CD4-positive, CD25-positive, alpha-beta regulatory T cell (primary cell): ENCODE results near the gene MBD5. TPM values are rescaled to one million over a fixed set of nuclear protein-coding genes. Genes with fewer than 3 reads are reported as not detected.
A peak's percentile ranks its signal among the peaks of the same experiment; 100 is the strongest.

Experiments used
- ATAC-seq, 2 donors: fragments of 150-1000 bp; cut with Tn5 transposase; one replicate each; pipeline ENCODE4 v1.10.0; 2021; ENCODE audit warnings: low read depth in 2 of 2, moderate number of reproducible peaks in 2 of 2, moderate library complexity in 1 of 2
- DNase-seq, 3 donors: peaks; one replicate each; pipeline versions ENCODE4 v3.0.0 to v3.0.0-alpha.2; 2012 to 2022; ENCODE audit warnings: mixed read lengths in 1 of 3
- H3K27ac ChIP-seq: one replicate; pipeline ENCODE4 v1.7.0; 2013; ENCODE audit warnings: mild to moderate bottlenecking, low read length; ENCODE audit not compliant: insufficient read depth, poor library complexity, severe bottlenecking
- H3K27me3 ChIP-seq: one replicate; pipeline ENCODE4 v1.7.0; 2013; ENCODE audit warnings: low read length; ENCODE audit not compliant: control insufficient read depth, insufficient read depth
- H3K36me3 ChIP-seq: one replicate; pipeline ENCODE4 v1.7.0; 2013; ENCODE audit warnings: mild to moderate bottlenecking, low read length, moderate library complexity; ENCODE audit not compliant: control insufficient read depth, insufficient read depth
- H3K4me1 ChIP-seq: 2 replicates; pipeline ENCODE4 v1.7.0; 2013; ENCODE audit warnings: mild to moderate bottlenecking, low read length; ENCODE audit not compliant: insufficient read depth, control insufficient read depth, poor library complexity, severe bottlenecking
- H3K4me3 ChIP-seq: one replicate; pipeline ENCODE4 v1.7.0; 2013; ENCODE audit warnings: low read depth, mild to moderate bottlenecking, low read length, moderate library complexity
- H3K9me3 ChIP-seq, 2 experiments: 1 replicate in 1 of 2; 2 replicates in 1 of 2; pipeline ENCODE4 v1.7.0; 2013; ENCODE audit warnings: low read length in 2 of 2, mild to moderate bottlenecking in 1 of 2, moderate library complexity in 1 of 2; ENCODE audit not compliant: control insufficient read depth in 2 of 2
- H3K27ac Mint-ChIP-seq, 3 donors: one replicate each; pipeline ENCODE4 v1.8.0; 2020 to 2022; ENCODE audit warnings: mild to moderate bottlenecking in 3 of 3, mixed read lengths in 3 of 3, moderate library complexity in 2 of 3
- H3K27me3 Mint-ChIP-seq: one replicate; pipeline ENCODE4 v1.8.0; 2022; ENCODE audit warnings: mild to moderate bottlenecking, mixed read lengths
- H3K36me3 Mint-ChIP-seq: one replicate; pipeline ENCODE4 v1.8.0; 2020; ENCODE audit warnings: mixed read lengths
- H3K4me1 Mint-ChIP-seq, 4 donors: one replicate each; pipeline ENCODE4 v1.8.0; 2020 to 2022; ENCODE audit warnings: mixed read lengths in 4 of 4, mild to moderate bottlenecking in 1 of 4
- H3K4me3 Mint-ChIP-seq, 4 donors: one replicate each; pipeline ENCODE4 v1.8.0; 2020 to 2022; ENCODE audit warnings: mild to moderate bottlenecking in 4 of 4, mixed read lengths in 4 of 4, moderate library complexity in 3 of 4
- H3K9me3 Mint-ChIP-seq, 7 donors: one replicate each; pipeline ENCODE4 v1.8.0; 2020 to 2022; ENCODE audit warnings: mixed read lengths in 7 of 7, mild to moderate bottlenecking in 3 of 7, moderate library complexity in 2 of 7
- polyA plus RNA-seq, 4 donors: library from polyadenylated mRNA; unstranded; fragments of 300-500 nt; fragmentation: Illumina TruSeq; gene quantifications; one replicate each; pipeline ENCODE4 v1.2.3, GENCODE V29; 2021
- total RNA-seq: library from RNA; stranded (reverse); gene quantifications from one replicate; pipeline ENCODE4 v1.2.3, GENCODE V29; 2022

Gene MBD5
- total and polyA plus RNA-seq, 5 donors from 2014 or later: 11.7 to 62.6 (median 13.1) TPM

GRCh38 chr2:148252646-148253045 lies 231.8 kb downstream of the MBD5 start:
- H3K36me3 Mint-ChIP-seq: peaks cover 48% of the 10 kb centered on the region
- no peak overlapping the region for H3K4me3 Mint-ChIP-seq
- DNase-seq (no peak), ATAC-seq (no peak)
- peaks cover 3% of the 10 kb centered on the region for H3K36me3 ChIP-seq
- H3K4me3 ChIP-seq: no peak overlapping the region
- no peaks in the 10 kb centered on the region for H3K27me3 Mint-ChIP-seq
- peaks cover 0 to 28% (median 11%) of the 10 kb centered on the region in 7 donors for H3K9me3 Mint-ChIP-seq
- no peak overlapping the region for H3K27ac Mint-ChIP-seq
- peaks cover 0 to 2% (median 0%) of the 10 kb centered on the region in 4 donors for H3K4me1 Mint-ChIP-seq
- peaks cover 13 to 25% of the 10 kb centered on the region in 2 experiments for H3K9me3 ChIP-seq
- H3K27ac ChIP-seq: no peak overlapping the region
- H3K4me1 ChIP-seq: no peaks in the 10 kb centered on the region
- H3K27me3 ChIP-seq: no peaks in the 10 kb centered on the region

GRCh38 chr2:148253685-148254084 lies 232.8 kb downstream of the MBD5 start:
- H3K27ac ChIP-seq: no peak overlapping the region
- peaks cover 13 to 33% of the 10 kb centered on the region in 2 experiments for H3K9me3 ChIP-seq
- Mint-ChIP-seq H3K4me1 (peaks cover 0 to 2% (median 0%) of the 10 kb centered on the region in 4 donors), H3K4me3 (peak overlapping the region in 1 of 4 donors; percentile 16), H3K27ac (no peak overlapping the region), H3K36me3 (peaks cover 58% of the 10 kb centered on the region), H3K27me3 (no peaks in the 10 kb centered on the region), H3K9me3 (peaks cover 0 to 37% (median 13%) of the 10 kb centered on the region in 7 donors)
- DNase-seq (peak in 2 of 3 donors; percentile 4 to 29), ATAC-seq (no peak)
- H3K27me3 ChIP-seq: no peaks in the 10 kb centered on the region
- H3K4me1 ChIP-seq: no peaks in the 10 kb centered on the region
- H3K4me3 ChIP-seq: no peak overlapping the region
- H3K36me3 ChIP-seq: peaks cover 3% of the 10 kb centered on the region

DNA sequence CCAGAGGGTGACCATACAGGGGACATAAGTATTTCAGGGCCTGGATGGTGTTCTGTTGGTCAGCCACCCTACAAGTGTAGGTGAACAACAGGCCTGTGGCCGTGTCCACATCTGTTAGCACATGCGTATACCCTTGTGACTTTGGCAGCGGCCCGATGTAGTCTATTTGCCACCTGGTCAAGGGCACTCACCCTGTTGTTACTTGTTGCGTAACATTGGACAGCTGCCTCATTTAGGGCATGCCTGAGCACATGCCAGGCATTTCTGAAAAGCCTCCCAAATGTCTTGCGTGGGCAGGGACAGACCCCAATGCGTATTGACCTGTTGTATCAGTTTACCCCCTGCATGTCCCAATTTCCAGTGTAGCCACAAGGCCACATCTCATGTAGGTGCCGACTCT lies 235.0 kb downstream of the MBD5 start:
- H3K36me3 Mint-ChIP-seq: peaks cover 59% of the 10 kb centered on the region
- ATAC-seq (no peak), DNase-seq (no peak)
- H3K27me3 Mint-ChIP-seq: no peaks in the 10 kb centered on the region
- Histone ChIP-seq H3K4me3 (no peak overlapping the region), H3K27me3 (no peaks in the 10 kb centered on the region), H3K9me3 (peaks cover 18 to 42% of the 10 kb centered on the region in 2 experiments), H3K36me3 (peaks cover 3% of the 10 kb centered on the region), H3K4me1 (no peaks in the 10 kb centered on the region), H3K27ac (no peak overlapping the region)
- peaks cover 0 to 48% (median 15%) of the 10 kb centered on the region in 7 donors for H3K9me3 Mint-ChIP-seq
- no peak overlapping the region for H3K27ac Mint-ChIP-seq
- H3K4me1 Mint-ChIP-seq: no peaks in the 10 kb centered on the region
- no peak overlapping the region for H3K4me3 Mint-ChIP-seq

GRCh38 chr2:148257276-148257675 lies 236.4 kb downstream of the MBD5 start:
- no peak overlapping the region for H3K27ac Mint-ChIP-seq
- no peak overlapping the region for H3K4me3 ChIP-seq
- H3K4me1 ChIP-seq: no peaks in the 10 kb centered on the region
- ATAC-seq (no peak), DNase-seq (no peak)
- H3K9me3 Mint-ChIP-seq: peaks cover 0 to 41% (median 13%) of the 10 kb centered on the region in 7 donors
- no peak overlapping the region for H3K27ac ChIP-seq
- peaks cover 53% of the 10 kb centered on the region for H3K36me3 Mint-ChIP-seq
- H3K27me3 ChIP-seq: no peaks in the 10 kb centered on the region
- no peak overlapping the region for H3K4me3 Mint-ChIP-seq
- peaks cover 18 to 36% of the 10 kb centered on the region in 2 experiments for H3K9me3 ChIP-seq
- H3K4me1 Mint-ChIP-seq: no peaks in the 10 kb centered on the region
- no peaks in the 10 kb centered on the region for H3K27me3 Mint-ChIP-seq
- H3K36me3 ChIP-seq: peaks cover 3% of the 10 kb centered on the region

DNA sequence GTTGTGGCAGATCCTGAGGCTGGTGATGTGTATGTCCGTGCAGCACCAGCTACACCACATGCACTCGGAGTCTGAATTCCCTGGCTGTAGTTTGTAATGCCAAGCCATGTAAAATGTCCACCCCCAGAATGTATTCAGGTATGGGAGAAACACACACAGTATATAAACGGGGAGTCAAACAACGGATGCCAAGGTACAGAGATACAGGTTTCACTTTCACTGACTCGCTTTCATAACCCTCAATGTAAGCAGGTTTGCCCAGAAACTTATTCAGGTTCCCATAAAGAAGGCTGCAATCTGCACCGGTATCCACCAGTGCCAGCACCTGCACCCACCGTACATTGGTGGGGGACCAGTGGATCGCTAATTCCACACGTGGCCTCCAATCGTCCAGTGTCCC lies 237.2 kb downstream of the MBD5 start:
- Mint-ChIP-seq H3K4me3 (no peak overlapping the region), H3K36me3 (peaks cover 51% of the 10 kb centered on the region), H3K9me3 (peaks cover 0 to 36% (median 13%) of the 10 kb centered on the region in 7 donors), H3K27me3 (no peaks in the 10 kb centered on the region), H3K4me1 (no peaks in the 10 kb centered on the region), H3K27ac (no peak overlapping the region)
- no peak overlapping the region for H3K4me3 ChIP-seq
- ATAC-seq (no peak), DNase-seq (no peak)
- H3K27me3 ChIP-seq: no peaks in the 10 kb centered on the region
- H3K9me3 ChIP-seq: peaks cover 16 to 28% of the 10 kb centered on the region in 2 experiments
- no peaks in the 10 kb centered on the region for H3K4me1 ChIP-seq
- peaks cover 3% of the 10 kb centered on the region for H3K36me3 ChIP-seq
- no peak overlapping the region for H3K27ac ChIP-seq

DNA sequence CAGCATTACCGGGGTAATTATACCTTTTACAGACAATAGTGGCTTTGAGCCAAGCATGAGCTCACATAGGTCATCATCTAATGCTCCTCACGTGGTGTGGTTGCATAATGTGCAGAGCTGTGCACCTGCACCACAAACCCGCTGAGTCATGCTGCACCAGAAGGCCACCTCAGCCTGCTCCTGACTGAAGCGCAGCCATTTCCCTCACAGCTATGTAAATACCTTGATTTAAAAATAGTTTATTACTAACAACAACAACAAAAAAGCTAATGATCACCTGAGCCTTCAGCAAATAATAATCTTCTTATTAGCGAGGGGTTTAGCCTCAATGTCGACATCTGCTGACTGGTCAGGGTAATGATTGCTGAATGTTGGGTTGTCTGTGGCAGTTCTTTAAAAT lies 238.8 kb downstream of the MBD5 start:
- Histone ChIP-seq H3K36me3 (peaks cover 3% of the 10 kb centered on the region), H3K4me3 (no peak overlapping the region), H3K27me3 (no peaks in the 10 kb centered on the region), H3K9me3 (peaks cover 8 to 17% of the 10 kb centered on the region in 2 experiments), H3K4me1 (no peaks in the 10 kb centered on the region), H3K27ac (no peak overlapping the region)
- Mint-ChIP-seq H3K36me3 (peaks cover 39% of the 10 kb centered on the region), H3K4me3 (no peak overlapping the region), H3K27me3 (no peaks in the 10 kb centered on the region), H3K9me3 (peaks cover 0 to 22% (median 10%) of the 10 kb centered on the region in 7 donors), H3K27ac (peak overlapping the region in 1 of 3 donors; percentile 6), H3K4me1 (no peaks in the 10 kb centered on the region)
- ATAC-seq: no peak
- peak in 2 of 3 donors; percentile 3 to 7 for DNase-seq

DNA sequence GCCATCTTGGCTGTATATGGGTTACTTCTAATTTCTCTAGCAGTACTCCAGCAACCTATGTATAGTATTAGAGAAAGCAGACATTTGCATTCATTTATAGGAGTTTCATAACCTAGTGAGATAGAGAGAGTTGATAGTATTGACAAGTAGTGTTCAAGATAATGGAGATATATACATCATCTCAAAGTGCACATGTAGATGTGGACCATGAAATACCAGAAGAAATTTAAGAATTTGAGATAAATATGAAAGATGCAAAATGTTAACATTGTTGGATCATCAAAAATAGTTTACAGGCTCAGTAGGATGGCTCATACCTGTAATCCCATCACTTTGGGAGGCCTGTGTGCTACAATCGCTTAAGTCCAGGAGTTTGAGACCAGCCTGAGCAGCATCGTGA lies 243.0 kb downstream of the MBD5 start:
- H3K27ac Mint-ChIP-seq: no peak overlapping the region
- no peak overlapping the region for H3K4me3 Mint-ChIP-seq
- Histone ChIP-seq H3K9me3 (peaks cover 4 to 7% of the 10 kb centered on the region in 2 experiments), H3K36me3 (no peaks in the 10 kb centered on the region), H3K4me3 (no peak overlapping the region), H3K27ac (no peak overlapping the region), H3K4me1 (no peaks in the 10 kb centered on the region), H3K27me3 (no peaks in the 10 kb centered on the region)
- ATAC-seq (no peak), DNase-seq (no peak)
- H3K27me3 Mint-ChIP-seq: no peaks in the 10 kb centered on the region
- peaks cover 13% of the 10 kb centered on the region for H3K36me3 Mint-ChIP-seq
- peaks cover 0 to 13% (median 5%) of the 10 kb centered on the region in 7 donors for H3K9me3 Mint-ChIP-seq
- peaks cover 0 to 5% (median 2%) of the 10 kb centered on the region in 4 donors for H3K4me1 Mint-ChIP-seq

GRCh38 chr2:148273158-148273691 lies 252.3 kb downstream of the MBD5 start:
- H3K36me3 ChIP-seq: peaks cover 3% of the 10 kb centered on the region
- Mint-ChIP-seq H3K27ac (peak overlapping the region in 1 of 3 donors; percentile 34), H3K36me3 (peaks cover 35% of the 10 kb centered on the region), H3K4me1 (peaks cover 0 to 4% (median 0%) of the 10 kb centered on the region in 4 donors), H3K27me3 (no peaks in the 10 kb centered on the region), H3K9me3 (no peaks in the 10 kb centered on the region), H3K4me3 (no peak overlapping the region)
- H3K9me3 ChIP-seq: no peaks in the 10 kb centered on the region
- H3K27me3 ChIP-seq: no peaks in the 10 kb centered on the region
- H3K4me3 ChIP-seq: no peak overlapping the region
- ATAC-seq: no peak
- no peak overlapping the region for H3K27ac ChIP-seq
- no peak for DNase-seq
- no peaks in the 10 kb centered on the region for H3K4me1 ChIP-seq
